Endothelial cell of umbilical vein (primary cell): Measurements from ENCODE around the gene ZNF282. TPM values are rescaled to one million over a fixed set of nuclear protein-coding genes. Genes with fewer than 3 reads are reported as not detected.
"Not testable (repeated sequence)": the region's sequence is repeated elsewhere in the genome, so short reads cannot be mapped to it uniquely, and the experiment has no call there.

ENCODE experiments used
- BruUV-seq: library from RNA; stranded (reverse); fragments of 400-500 nt; replicated peaks from 2 replicates; lab custom pipeline; 2021; lab: Mats Ljungman, UMichigan
- CTCF ChIA-PET: fragments of 300-600, 350-600 bp; sonication (Branson Sonifier 250); formaldehyde crosslinking; loops from one replicate; lab custom pipeline; 2021; ENCODE audit warnings: antibody characterized with exemption, inconsistent platforms; lab: Charles Lee
- POLR2A ChIA-PET: fragments of 300-600, 350-600 bp; sonication (Branson Sonifier 250); formaldehyde crosslinking; loops from one replicate; lab custom pipeline; 2021; ENCODE audit warnings: antibody characterized with exemption, inconsistent platforms; lab: Charles Lee
- DNase-seq: peaks from one replicate; pipeline ENCODE4 v3.0.0-alpha.2; 2011; ENCODE audit warnings: low read depth, low spot score
- FAIRE-seq: peaks from 2 replicates; lab custom pipeline; 2011; peaks lifted over from hg19 to GRCh38; lab: Jason Lieb, UNC
- H2AFZ ChIP-seq: 2 replicates; pipeline ENCODE4 v1.6.0; 2012; ENCODE audit warnings: low read depth, low read length, control low read depth, inconsistent platforms
- H3K27ac ChIP-seq: 2 replicates; pipeline ENCODE4 v1.5.1; 2011; ENCODE audit warnings: low read depth, mild to moderate bottlenecking, control low read depth, low read length, moderate library complexity; ENCODE audit not compliant: insufficient read depth
- H3K27me3 ChIP-seq, 2 experiments: 2 replicates each; pipeline versions ENCODE4 v1.6.0 to v1.6.1; 2011; ENCODE audit warnings: low read length in 2 of 2, mixed read lengths in 1 of 2; ENCODE audit not compliant: control insufficient read depth in 2 of 2, insufficient read depth in 2 of 2
- H3K36me3 ChIP-seq, 2 experiments: 2 replicates in 1 of 2; 3 replicates in 1 of 2; pipeline ENCODE4 v1.5.1; 2011; ENCODE audit warnings: low read length in 2 of 2, mild to moderate bottlenecking in 1 of 2, moderate library complexity in 1 of 2; ENCODE audit not compliant: control insufficient read depth in 2 of 2, insufficient read depth in 2 of 2; ENCODE audit errors: extremely low read depth in 1 of 2
- H3K4me1 ChIP-seq: 3 replicates; pipeline ENCODE4 v1.5.1; 2011; ENCODE audit warnings: mild to moderate bottlenecking, low read length; ENCODE audit not compliant: control insufficient read depth, insufficient read depth; ENCODE audit errors: extremely low read depth
- H3K4me2 ChIP-seq: 2 replicates; pipeline ENCODE4 v1.6.1; 2011; ENCODE audit warnings: low read length, control low read depth, mixed read lengths; ENCODE audit not compliant: insufficient read depth
- H3K4me3 ChIP-seq, 3 experiments: fragments of 200-600 bp in 1 of 3; sonication (generic), shearing (Covaris generic) in 1 of 3; replicated peaks in 1 of 3; 2 replicates each; pipeline ENCODE4 v1.5.1; 2011 to 2016; ENCODE audit warnings: control low read depth in 3 of 3, low read length in 3 of 3, mild to moderate bottlenecking in 2 of 3, inconsistent platforms in 1 of 3, low read depth in 1 of 3, moderate library complexity in 1 of 3; ENCODE audit not compliant: insufficient read depth in 1 of 3
- H3K79me2 ChIP-seq: 2 replicates; pipeline ENCODE4 v1.6.0; 2012; ENCODE audit warnings: low read length, inconsistent platforms; ENCODE audit not compliant: control insufficient read depth, insufficient read depth
- H3K9ac ChIP-seq: replicated peaks from 2 replicates; pipeline ENCODE3; 2011; ENCODE audit warnings: low read length, control low read depth; ENCODE audit not compliant: insufficient read depth; ENCODE audit errors: extremely low read depth
- H3K9me1 ChIP-seq: replicated peaks from 3 replicates; pipeline ENCODE4 v1.6.0; 2011; ENCODE audit warnings: mild to moderate bottlenecking, low read length; ENCODE audit not compliant: control insufficient read depth, insufficient read depth; ENCODE audit errors: extremely low read depth
- H3K9me3 ChIP-seq: replicated peaks from 2 replicates; pipeline ENCODE4 v1.5.1; 2012; ENCODE audit warnings: low read length, inconsistent platforms; ENCODE audit not compliant: control insufficient read depth, insufficient read depth
- H4K20me1 ChIP-seq: replicated peaks from 2 replicates; pipeline ENCODE3; 2011; ENCODE audit warnings: mild to moderate bottlenecking, low read length; ENCODE audit not compliant: control insufficient read depth, insufficient read depth; ENCODE audit errors: extremely low read depth
- CTCF ChIP-seq, 2 donors: IDR thresholded peaks; 1 replicate in 1 of 2; 2 replicates in 1 of 2; pipeline ENCODE4 v1.5.1; 2011; ENCODE audit warnings: low read length in 2 of 2, mild to moderate bottlenecking in 2 of 2, moderate library complexity in 2 of 2, control low read depth in 1 of 2, inconsistent platforms in 1 of 2, low read depth in 1 of 2; ENCODE audit not compliant: insufficient read depth in 1 of 2; ENCODE audit errors: extremely low read depth in 1 of 2
- EZH2 ChIP-seq: IDR thresholded peaks from 2 replicates; pipeline ENCODE4 v1.6.1; 2012; ENCODE audit warnings: borderline replicate concordance, low read depth, mild to moderate bottlenecking, moderate library complexity, low read length, inconsistent platforms; ENCODE audit not compliant: severe bottlenecking
- FOS ChIP-seq: IDR thresholded peaks from 2 replicates; pipeline ENCODE4 v1.6.1; 2011; ENCODE audit warnings: mild to moderate bottlenecking, low read length, moderate library complexity, borderline replicate concordance; ENCODE audit not compliant: insufficient read depth
- GATA2 ChIP-seq: IDR thresholded peaks from 2 replicates; pipeline ENCODE4 v1.7.0; 2011; ENCODE audit warnings: low read depth, mild to moderate bottlenecking, moderate library complexity, mixed read lengths, low read length; ENCODE audit not compliant: insufficient read length, insufficient read depth
- JUN ChIP-seq: IDR thresholded peaks from 2 replicates; pipeline ENCODE4 v1.6.1; 2011; ENCODE audit warnings: borderline replicate concordance, low read depth; ENCODE audit not compliant: insufficient read length, insufficient read depth
- MAX ChIP-seq: IDR thresholded peaks from 2 replicates; pipeline ENCODE4 v1.6.1; 2011; ENCODE audit not compliant: insufficient read depth, insufficient read length
- MYC ChIP-seq: IDR thresholded peaks from one replicate; pipeline ENCODE4 v1.6.1; 2011; ENCODE audit warnings: mild to moderate bottlenecking, low read depth, low read length
- POLR2A ChIP-seq: IDR thresholded peaks from 2 replicates; pipeline ENCODE4 v1.6.1; 2012; ENCODE audit warnings: low read depth, mild to moderate bottlenecking, control low read depth, low read length
- POLR2AphosphoS5 ChIP-seq: IDR thresholded peaks from 2 replicates; pipeline ENCODE4 v1.6.1; 2012; ENCODE audit warnings: low read depth, mild to moderate bottlenecking, control low read depth, low read length, moderate library complexity; ENCODE audit not compliant: insufficient read depth
- dilution Hi-C: fragments of 300-500 bp; cut with MboI; formaldehyde crosslinking; loops from one replicate; pipeline ENCODE4 v1.15.0; 2019; ENCODE audit warnings: low sequenced_read_pairs; ENCODE audit not compliant: extremely low pct_ligation_motif_present
- intact Hi-C: fragments of 100-400 bp; cut with micrococcal nuclease; formaldehyde crosslinking; loops from one replicate; pipeline ENCODE4 v1.10.0; 2022
- polyA plus RNA-seq, 4 experiments: library from polyadenylated mRNA; depleted of rRNA in 3 of 4; stranded (reverse) in 3 of 4; unstranded in 1 of 4; fragments of >200 nt; gene quantifications; 2 replicates each; pipeline versions ENCODE4 v1.2.1 to v1.2.3, GENCODE V29; 2011 to 2012; ENCODE audit warnings: missing spikeins in 1 of 4
- total RNA-seq: library from RNA; stranded (reverse); gene quantifications from 2 replicates; pipeline ENCODE4 v1.2.3, GENCODE V29; 2021

Gene ZNF282
- total and polyA plus RNA-seq, 2 donors (not counting 3 experiments of a cell fraction or from before 2014, with no cell fraction given) = 20.0 to 34.4 TPM

GRCh38 chr7:149233655-149234204 lies 38.4 kb downstream of the ZNF282 start:
- H3K79me2 ChIP-seq, H3K27me3 ChIP-seq, H3K36me3 ChIP-seq, POLR2A ChIA-PET, H3K9ac ChIP-seq, H3K9me3 ChIP-seq, H4K20me1 ChIP-seq, dilution Hi-C loops, H3K27ac ChIP-seq, H3K4me2 ChIP-seq, H3K9me1 ChIP-seq, intact Hi-C loops, FAIRE-seq, H3K4me3 ChIP-seq, H2AFZ ChIP-seq, BruUV-seq, H3K4me1 ChIP-seq, DNase-seq: not testable (repeated sequence)
- CTCF ChIA-PET = interaction anchor here (1.0 kb wide), 2 partner anchors 38 to 228 kb away, joined by 3 read pairs; no protein-coding TSS in a partner anchor
- peak; percentile 65 for TF ChIP-seq FOS

GRCh38 chr7:149237502-149237901 lies 42.2 kb downstream of the ZNF282 start:
- BruUV-seq = no TSS peak

More at GRCh38 chr7:149237502-149237901, 42.2 kb downstream of the ZNF282 start:
- H3K27ac ChIP-seq = no peak overlapping the region
- H3K9me3 ChIP-seq = no peaks in the 10 kb centered on the region
- H3K36me3 ChIP-seq = no peaks in the 10 kb centered on the region
- TF ChIP-seq POLR2AphosphoS5 = no peak
- TF ChIP-seq GATA2 = no peak
- no peak for TF ChIP-seq EZH2
- TF ChIP-seq MYC = no peak
- TF ChIP-seq JUN = no peak
- TF ChIP-seq CTCF (IDR thresholded peaks at IDR 0.05; ENCODE audit: extremely low read depth in 1 of 2, insufficient read depth in 1 of 2, low read depth in 1 of 2, low read length in 2 of 2) = no peak
- TF ChIP-seq MAX = no peak
- no peak for TF ChIP-seq FOS
- TF ChIP-seq POLR2A = no peak
- H3K9ac ChIP-seq = no peak overlapping the region
- H4K20me1 ChIP-seq = no peaks in the 10 kb centered on the region
- peaks cover 9% of the 10 kb centered on the region for H3K4me1 ChIP-seq
- peaks cover 16% of the 10 kb centered on the region for H3K79me2 ChIP-seq
- ChIA-PET CTCF (interaction anchor here (1.4 kb wide), 1 partner anchor 24 kb away, joined by 5 read pairs; the partner anchor contains the start of gene ZNF783), POLR2A (no interaction called here)
- H2AFZ ChIP-seq = no peak overlapping the region
- intact Hi-C loops = no loop called here
- DNase-seq (no peak), FAIRE-seq (no peak)
- H3K4me2 ChIP-seq = no peak overlapping the region
- no peak overlapping the region for H3K4me3 ChIP-seq
- H3K27me3 ChIP-seq = no peaks in the 10 kb centered on the region
- dilution Hi-C loops = no loop called here
- peaks cover 3% of the 10 kb centered on the region for H3K9me1 ChIP-seq
